Measurements from ENCODE around the gene SH3GL3. TPM values are rescaled to one million over a fixed set of nuclear protein-coding genes. Genes with fewer than 3 reads are reported as not detected.

The SH3GL3 gene
- total and polyA plus RNA-seq, 2 of the 13 experiments (the other 11 are each of a cell fraction or from before 2014, with no cell fraction given) = not detected

DNA sequence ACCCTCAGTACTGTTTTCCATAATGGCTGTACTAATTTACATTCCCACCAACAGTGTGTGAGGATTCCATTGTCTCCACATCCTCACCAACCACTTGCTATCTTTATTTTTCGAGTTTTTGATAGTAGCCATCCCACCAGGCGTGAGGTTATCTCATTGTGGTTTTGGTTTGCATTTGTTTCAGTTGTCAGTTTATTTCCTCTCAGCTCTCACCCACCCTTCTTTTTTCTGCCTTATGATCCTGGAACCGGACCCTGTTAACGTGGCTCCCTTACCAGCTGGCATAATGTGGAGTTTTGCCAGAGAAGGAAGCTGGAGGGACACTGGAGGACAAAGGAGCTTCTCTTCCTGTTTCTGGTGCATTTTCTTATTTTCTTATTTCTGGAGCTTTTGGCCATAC, 25.1 kb upstream of the SH3GL3 start (continued):
- TF ChIP-seq, protein P1, sequence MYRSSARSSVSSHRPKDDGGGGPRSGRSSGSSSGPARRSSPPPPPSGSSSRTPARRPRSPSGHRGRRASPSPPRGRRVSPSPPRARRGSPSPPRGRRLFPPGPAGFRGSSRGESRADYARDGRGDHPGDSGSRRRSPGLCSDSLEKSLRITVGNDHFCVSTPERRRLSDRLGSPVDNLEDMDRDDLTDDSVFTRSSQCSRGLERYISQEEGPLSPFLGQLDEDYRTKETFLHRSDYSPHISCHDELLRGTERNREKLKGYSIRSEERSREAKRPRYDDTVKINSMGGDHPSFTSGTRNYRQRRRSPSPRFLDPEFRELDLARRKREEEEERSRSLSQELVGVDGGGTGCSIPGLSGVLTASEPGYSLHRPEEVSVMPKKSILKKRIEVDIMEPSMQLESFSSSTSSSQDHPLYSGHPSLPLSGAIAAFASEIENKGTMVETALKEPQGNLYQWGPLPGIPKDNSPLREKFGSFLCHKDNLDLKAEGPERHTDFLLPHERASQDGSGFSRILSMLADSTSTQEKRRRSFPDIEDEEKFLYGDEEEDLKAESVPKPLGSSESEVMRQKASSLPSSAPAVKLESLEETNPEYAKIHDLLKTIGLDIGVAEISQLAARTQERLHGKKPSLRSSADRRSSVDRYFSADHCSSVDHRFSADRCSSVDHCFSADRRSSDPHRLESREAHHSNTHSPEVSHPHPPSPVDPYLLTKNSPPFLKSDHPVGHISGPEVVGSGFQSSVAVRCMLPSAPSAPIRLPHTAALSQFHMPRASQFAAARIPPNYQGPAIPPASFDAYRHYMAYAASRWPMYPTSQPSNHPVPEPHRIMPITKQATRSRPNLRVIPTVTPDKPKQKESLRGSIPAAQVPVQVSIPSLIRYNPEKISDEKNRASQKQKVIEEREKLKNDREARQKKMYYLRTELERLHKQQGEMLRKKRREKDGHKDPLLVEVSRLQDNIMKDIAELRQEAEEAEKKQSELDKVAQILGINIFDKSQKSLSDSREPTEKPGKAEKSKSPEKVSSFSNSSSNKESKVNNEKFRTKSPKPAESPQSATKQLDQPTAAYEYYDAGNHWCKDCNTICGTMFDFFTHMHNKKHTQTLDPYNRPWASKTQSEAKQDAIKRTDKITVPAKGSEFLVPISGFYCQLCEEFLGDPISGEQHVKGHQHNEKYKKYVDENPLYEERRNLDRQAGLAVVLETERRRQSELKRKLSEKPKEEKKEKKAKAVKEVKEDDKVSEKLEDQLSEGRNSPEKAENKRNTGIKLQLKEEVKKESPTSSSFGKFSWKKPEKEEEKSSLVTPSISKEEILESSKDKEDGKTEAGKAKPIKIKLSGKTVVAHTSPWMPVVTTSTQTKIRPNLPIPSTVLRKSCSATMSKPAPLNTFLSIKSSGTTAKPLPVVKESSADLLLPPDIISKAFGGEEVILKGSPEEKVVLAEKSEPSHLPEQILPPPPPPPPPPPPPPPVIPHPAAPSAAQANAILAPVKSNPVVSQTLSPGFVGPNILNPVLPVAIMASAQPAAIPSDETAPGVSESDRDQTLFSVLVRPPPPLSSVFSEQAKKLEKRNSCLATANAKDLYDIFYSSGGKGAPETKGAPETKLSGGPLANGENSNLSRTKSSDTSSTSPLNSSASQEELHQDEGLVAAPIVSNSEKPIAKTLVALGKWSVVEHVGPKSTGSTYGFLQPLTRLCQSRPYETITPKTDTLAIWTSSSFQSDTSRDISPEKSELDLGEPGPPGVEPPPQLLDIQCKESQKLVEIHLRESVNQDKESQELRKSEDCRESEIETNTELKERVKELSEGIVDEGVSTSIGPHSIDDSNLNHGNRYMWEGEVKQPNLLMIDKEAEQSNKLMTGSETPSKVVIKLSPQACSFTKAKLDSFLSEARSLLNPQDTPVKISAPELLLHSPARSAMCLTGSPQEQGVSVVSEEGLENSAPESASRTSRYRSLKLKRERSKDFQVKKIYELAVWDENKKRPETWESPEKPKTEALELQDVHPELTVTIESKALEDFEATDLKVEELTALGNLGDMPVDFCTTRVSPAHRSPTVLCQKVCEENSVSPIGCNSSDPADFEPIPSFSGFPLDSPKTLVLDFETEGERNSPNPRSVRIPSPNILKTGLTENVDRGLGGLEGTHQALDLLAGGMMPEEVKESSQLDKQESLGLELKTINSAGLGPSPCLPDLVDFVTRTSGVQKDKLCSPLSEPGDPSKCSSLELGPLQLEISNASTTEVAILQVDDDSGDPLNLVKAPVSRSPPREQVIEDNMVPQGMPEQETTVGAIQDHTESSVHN (CRISPR knock-in tag; IDR thresholded peaks at IDR 0.05) = no peak
- no peak for TF ChIP-seq CENPBD1 (CRISPR knock-in tag; IDR thresholded peaks at IDR 0.05; ENCODE audit: borderline replicate concordance, low read depth)
- TF ChIP-seq GATA4 (IDR thresholded peaks at IDR 0.05; ENCODE audit: borderline replicate concordance, low read depth) = no peak
- TF ChIP-seq MAFG (CRISPR knock-in tag; IDR thresholded peaks at IDR 0.05) = no peak
- TF ChIP-seq HNRNPLL (IDR thresholded peaks at IDR 0.05; ENCODE audit: low read depth, low read length, poor library complexity, severe bottlenecking) = no peak

All from HepG2 (cell line).